Stimulated activated CD4-positive, alpha-beta T cell treated with anti-CD3 and anti-CD28 coated beads, TNF-alpha, amount 100 ng/mL, for 24 hours (primary cell): ENCODE data around the gene BCL2L15.
A peak's percentile ranks its signal among the peaks of the same experiment; 100 is the strongest.

Experiments used
- DNase-seq, 3 experiments: peaks; one replicate each; pipeline ENCODE4 v3.0.0-alpha.2; 2020; ENCODE audit warnings: low read depth in 3 of 3

BCL2L15 gene

DNA sequence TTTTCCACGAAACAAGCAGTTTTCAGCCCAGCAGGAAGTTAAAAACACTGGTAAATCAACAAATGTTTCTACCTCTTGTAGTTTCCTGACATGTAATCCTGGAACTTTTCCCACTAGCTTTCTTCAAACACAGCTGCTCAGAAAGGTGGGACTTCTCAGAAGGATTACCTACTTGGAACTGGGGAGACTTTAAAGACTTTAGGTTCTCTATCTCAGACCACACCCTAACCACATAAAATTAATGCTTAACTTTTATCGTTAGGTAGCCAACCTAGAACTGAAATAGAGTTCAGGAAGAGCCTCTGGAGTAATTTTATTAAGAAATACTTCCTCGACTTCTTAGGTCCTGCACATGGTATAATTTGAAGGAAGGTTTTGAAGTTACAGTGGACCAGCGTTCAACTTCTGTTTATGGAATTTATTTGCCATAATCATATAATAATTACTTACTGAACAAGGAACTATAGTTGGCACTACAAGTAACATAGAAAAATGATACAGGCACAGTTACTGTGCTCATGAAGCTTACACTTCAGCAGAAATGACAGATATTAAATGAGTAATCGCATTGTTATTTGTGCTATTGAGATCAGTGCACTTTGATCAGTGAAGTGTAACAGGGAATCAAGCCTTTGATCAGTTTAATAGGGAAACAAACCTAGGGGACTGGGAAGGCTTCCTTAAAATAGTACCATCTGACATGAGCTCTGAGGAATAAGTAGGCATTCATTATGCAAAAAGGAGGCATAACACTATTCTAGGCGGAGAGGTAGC, at the start of gene BCL2L15:
Gene BCL2L15, minus strand, starts transcription at position 180 of the 774 bp plus-strand sequence. CDS start 206 bp downstream, outside the sequence.
- DNase-seq: no peak

DNA sequence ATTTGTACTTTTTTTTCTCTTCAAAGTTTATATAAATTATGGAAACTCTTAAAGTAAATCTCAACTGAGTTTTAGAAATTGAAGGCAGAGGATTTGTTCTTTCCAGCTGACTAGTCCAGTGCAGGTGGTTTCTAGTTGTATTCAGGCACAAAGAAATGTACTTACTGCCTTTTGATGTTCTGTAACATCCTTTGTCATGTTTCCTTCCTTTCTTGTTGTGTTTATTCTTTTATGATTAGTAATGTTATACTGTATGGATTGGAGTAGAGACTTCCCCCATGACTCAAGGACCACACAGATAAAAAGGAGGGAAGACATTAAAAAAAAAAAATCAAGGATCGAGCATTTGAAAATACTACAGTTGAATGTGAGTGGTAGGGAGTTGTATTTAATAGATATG, 49.8 kb upstream of the BCL2L15 start:
- DNase-seq: no peak

DNA sequence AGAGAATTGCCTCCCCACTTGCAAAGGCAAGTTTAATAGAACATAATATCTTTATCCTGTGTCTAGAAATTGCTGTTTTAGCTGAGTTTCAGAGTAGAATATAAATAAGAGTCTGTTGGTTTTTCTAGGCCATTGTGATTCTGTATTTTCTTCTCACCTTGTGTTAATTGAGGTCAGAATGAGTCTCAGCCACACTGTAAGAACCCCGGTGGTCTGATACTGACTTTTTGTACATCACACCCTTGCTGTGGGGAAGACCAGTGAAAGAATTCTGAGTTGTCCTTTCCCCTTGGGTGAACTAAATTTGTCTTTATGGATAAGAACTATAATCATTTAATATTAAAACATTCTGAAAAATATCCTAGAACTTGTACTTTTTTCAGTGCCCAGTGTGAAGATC, 48.6 kb upstream of the BCL2L15 start:
- DNase-seq: no peak

DNA sequence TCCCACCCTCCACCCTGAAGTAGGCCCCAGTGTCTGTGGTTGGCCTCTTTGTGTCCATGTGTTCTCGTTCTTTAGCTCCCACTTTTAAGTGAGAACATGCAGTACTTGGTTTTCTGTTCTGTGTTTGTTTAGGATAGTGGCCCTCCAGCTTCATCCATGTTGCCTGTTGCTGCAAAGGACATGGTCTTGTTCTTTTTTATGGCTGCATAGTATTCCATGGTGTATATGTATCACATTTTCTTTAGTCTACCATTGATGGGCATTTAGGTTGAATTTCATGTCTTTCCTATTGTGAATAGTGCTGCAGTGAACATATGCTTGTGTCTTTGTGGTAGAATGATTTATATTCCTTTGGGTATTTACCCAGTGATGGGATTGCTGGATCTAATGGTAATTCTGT, 47.8 kb upstream of the BCL2L15 start:
- DNase-seq: no peak

DNA sequence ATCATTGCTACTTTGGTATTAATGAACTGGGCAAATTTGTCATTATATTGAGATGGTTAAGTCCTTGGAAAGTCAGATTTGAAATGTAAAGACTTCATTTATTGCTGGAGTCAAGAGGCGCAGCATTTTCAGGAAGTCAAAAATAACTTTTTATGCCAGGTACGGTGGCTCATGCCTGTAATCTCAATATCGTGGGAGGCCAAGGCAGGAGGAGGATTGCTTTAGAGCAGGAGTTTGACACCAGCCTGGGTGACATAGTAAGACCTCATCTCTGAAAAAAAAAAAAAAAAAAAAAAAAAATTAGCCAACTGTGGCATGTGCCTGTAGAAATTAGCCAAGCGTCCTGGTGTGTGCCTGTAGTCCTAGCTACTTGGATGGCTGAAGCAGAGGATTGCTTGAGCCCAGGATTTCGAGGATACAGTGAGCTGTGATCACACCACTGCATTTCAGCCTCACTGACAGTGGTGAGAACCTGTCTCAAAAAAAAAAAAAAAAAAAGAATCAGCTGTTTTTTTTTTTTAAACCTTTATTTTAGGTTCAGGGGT, 47.2 kb upstream of the BCL2L15 start:
- no peak for DNase-seq

DNA sequence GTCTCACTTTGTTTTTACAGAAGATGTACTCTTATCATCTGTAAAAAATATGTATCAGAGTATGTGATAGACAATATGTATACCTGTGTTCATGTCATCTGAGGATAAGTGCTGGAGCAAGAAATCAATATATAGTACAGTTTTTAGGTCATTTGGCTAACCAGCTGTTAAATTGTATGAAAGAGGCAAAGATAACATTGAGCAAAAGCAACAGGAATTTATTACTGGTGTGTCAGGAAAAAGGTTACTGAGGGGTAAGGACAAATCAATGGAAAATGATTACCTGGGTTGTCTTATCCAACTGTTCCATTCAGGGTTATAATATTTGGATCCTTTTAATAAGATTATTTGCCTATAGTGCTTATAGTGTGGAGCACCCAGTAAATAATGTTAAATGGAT, 46.6 kb upstream of the BCL2L15 start:
- no peak for DNase-seq

DNA sequence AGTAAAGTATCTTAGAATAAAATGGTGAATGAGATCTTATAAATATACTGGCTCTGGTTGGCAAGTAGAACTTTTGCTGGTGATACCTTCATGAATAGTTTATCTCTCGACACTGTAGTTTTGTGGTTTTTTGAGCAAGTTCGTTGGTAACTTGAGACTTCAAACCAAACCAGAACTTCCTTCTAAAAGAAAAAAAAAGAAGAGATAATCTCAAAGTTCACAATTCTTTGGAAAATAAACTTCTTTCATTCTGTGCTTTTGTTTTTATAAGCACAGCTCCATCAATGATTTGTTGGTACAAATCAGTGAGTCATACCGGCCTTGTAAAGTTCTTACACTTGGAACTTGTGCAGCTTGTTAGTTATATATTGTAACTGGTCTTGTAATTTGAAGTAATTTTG, 44.1 kb upstream of the BCL2L15 start:
- DNase-seq: no peak

DNA sequence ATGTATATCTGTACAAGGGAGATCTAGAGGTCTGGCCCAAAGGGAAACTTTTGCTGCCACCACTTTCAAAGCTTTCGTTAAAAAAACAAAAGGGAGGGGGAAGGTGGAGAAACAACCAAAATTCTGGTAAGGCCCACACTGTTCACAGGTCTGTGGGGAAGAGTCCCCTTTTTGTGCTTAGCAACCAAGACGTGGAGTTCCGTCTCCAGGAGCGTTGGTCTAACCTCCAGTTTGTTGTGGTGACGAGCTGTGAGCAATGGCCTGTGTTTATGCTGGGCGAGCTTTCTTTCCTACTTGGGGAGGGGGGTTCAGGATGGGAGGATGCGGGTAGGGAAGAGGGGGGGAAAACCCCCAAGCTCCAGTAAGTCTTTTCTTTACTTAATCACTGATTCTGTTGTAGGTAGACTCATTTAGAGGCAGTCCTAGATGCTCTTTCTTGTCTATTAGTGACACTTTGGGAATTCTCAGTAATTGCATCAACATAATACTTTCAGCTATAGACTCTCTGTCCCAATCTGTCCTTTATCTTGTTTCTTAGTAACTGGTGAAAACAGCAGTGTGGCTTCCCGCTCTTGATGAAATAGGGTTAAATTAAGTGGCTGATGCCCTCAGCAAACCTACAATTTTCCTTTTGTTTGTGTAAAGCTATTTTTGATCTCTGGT, 43.2 kb upstream of the BCL2L15 start:
- DNase-seq: peak; percentile 25 to 60 (median 45)

DNA sequence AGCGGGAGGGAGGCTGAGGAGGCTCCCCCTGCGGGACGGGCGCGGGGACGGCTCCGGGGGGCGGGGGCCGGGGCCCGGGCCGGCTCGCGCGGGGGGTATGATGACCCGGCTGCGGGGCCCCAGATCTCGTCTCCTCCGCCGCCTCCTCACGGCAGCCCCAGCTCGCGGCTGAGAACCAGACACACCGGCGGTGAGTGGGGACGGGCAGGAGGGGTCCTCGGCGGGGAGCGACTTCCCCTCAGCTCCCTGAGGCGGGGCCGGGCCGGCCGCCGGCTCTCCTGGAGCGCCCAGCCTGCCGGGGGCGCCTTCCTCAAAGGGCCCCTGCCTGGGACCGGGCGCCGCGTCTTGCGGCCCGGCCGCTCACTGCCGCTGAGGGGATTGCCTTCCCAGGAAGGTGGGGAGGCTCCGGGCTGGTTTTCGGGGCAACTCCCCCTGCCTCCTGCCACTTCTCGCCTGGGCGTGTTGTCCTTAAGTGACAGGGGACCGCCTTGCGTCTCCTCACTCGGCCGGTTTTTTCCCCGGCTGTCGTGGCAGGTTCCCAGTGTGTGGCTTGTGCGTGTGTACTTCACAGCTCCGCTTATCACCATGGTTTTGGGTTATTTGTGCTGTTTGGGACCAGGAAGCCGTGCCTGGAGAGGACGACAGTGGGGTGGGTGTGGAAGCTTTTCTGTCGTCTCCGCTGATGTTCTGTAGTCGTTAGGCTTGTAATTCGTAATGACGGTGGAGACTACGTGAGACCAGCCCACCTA, 42.5 kb upstream of the BCL2L15 start:
- peak; percentile 26 to 51 (median 38) for DNase-seq

DNA sequence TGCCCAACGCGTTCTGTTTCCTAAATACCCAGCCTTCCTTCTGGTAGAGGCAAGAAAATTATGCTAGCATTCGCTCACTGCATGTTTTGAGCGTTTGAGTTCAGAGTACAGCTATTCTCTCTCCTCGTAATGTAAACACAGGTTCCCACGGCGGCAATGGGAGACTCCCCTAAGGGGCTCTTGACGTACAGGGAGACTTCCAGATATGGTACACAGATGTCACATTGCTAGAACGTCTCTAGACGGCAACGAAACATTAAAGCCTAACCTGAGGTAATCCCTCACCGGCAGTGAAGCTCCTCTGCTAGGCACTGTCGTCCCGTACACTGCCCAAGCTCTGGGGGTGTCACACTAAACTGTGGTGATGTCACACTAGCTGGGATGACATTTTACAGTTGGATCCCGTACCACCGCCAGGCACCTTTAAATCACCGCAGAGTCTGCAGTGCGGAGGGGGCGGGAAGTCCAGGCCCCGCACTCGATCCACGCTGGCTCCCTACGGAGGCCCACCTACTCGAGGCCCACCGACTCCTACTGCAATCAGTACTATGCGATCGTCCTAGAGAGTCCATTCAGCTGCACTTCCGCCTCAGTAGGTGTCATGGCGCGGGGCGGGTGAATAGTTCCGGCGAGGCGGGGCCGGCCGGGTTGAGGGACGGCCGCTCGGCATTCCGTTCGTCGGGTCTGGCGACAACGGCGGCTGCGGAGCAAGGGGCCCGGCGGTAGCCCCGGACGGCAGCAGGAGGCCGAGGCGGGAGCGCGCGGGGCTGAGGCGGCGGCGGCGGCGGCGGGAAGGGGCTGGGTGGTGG, 41.8 kb upstream of the BCL2L15 start, which contains the start of gene HIPK1:
Gene HIPK1, plus strand, starts transcription at position 384 of the 809 bp plus-strand sequence.
- peak; percentile 84 to 91 (median 85) for DNase-seq

DNA sequence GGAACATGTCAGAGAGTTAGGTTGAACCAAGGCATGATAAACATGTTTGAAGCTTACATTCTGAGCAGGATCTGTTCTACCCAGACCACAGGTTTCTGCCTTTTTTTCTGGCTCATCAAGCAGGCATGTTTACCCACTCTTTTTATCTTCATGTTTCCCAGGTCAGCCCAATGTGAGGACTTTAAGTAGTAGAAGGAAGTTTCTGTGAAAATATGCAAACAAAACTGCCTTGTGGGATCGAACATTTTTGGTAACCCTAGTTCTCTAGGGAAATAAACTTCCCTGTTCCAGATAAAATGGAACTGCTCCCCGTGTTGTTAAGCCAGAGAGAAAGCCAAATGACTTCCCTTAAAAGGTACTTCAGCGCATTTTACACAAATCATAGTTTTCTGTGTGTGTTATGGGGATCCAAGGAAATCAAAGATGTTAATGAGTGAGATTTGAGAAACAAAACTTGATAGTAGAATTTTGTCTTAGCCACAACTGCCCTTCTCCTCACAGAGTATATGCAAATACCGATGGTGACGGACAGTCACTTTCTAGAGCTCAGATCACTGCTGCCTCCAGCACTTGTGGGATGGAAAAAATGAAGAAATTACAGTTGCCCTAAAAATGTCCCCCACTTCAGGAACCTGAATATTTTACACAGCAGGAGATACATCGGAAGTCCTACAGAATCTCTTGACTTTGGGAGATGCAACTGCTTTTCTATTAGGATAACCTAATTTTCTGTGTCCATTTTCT, 41.0 kb upstream of the BCL2L15 start:
- no peak for DNase-seq

DNA sequence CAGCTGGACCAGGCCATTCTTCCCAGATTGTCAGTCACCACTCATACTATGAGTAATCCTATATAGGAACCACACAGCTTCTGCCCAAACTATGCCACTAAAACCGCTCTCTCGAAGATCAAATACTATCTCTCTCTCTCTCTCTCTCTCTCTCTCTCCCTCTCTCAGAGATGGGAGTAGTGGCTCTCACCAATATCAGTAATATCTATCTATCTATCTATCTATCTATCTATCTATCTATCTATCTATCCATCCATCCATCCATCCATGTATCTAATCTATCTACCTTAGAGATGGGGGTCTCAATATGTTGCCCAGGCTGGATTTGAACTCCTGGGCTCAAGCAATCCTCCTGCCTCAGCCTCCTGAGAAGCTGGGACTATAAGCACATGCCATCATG, 37.1 kb upstream of the BCL2L15 start:
- no peak for DNase-seq

DNA sequence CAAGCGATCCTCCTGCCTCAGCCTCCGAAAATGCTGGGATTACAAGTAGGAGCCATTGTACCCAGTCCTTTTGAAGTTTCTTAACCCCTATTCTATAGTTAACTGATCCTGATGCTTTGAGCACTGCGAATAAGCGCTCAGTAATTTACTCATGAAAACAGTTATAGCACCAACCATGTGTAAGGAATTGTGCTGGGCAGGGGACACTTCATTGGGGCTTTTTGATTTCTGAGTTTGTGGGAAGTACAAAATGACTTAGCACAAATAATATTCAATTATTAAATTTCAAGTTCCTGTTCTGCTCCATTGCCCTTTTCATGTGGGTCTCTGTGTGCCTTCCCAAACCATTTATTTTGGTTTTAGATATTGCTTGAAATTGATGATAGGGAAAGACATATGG, 35.6 kb upstream of the BCL2L15 start:
- DNase-seq: no peak

DNA sequence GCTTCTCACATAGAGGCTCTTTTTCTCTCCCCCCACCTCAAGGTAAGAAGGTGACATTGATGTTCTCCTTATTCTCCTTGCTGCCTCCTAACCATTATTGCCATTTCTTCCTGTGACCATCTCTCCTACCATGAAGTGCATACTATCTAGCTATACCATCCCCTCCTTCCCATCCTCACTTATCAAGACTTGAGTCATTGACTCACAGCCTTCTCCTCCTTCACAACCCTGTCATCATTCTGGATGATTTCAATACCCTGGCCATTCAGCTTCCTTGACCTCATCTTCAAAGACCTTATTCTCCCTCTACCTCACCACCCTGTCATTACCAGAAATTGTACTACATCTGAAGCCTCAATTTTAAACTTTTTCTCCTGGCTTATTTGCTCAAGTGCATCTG, 30.9 kb upstream of the BCL2L15 start:
- DNase-seq: no peak

DNA sequence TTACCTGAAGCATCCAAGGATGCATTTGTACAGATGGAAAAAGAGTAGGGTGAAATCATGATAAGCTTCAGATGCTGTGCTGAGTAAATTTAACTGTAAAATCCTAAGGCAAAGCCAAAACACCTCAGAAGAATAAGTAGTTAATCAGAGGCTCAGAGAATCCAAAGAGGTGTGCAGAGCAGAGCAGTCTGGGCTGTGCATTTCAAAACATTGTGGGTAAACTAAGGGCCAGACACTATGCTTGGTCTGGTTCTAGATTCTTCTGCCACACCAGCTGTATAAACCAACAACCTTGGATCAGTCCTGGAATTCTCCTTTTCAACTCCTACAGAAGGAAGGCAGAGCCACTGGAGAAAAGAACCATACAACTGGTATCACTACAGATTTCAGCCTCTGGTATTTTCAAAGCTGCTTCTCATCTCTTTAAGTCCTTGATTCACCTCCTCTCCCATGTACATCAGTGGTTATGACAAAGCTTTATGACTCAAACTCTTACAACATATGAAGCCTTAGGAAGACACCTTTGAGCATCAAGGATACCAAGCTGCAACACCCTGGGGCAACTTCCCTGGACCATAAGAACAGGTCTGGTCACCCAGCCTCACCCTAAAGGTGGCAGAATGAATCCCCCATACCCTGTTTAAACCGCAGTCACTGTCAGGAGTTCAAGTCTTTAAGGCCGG, 30.2 kb upstream of the BCL2L15 start:
- DNase-seq: no peak

DNA sequence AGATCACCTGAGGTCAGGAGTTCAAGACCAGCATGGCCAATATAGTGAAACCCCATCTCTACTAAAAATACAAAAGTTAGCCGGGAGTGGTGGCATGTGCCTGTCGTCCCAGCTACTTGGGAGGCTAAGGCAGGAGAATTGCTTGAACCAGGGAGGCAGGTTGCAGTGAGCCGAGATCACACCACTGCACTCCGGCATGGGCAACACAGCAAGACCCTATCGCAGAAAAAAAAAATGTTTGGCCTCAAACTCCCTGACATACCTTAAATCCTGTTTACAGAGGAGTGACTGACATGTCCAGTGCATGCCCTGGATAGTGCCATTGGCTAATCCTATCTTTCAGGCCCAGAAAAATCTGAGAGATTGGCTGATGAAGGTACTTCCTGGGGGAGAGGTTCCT, 29.6 kb upstream of the BCL2L15 start:
- no peak for DNase-seq

DNA sequence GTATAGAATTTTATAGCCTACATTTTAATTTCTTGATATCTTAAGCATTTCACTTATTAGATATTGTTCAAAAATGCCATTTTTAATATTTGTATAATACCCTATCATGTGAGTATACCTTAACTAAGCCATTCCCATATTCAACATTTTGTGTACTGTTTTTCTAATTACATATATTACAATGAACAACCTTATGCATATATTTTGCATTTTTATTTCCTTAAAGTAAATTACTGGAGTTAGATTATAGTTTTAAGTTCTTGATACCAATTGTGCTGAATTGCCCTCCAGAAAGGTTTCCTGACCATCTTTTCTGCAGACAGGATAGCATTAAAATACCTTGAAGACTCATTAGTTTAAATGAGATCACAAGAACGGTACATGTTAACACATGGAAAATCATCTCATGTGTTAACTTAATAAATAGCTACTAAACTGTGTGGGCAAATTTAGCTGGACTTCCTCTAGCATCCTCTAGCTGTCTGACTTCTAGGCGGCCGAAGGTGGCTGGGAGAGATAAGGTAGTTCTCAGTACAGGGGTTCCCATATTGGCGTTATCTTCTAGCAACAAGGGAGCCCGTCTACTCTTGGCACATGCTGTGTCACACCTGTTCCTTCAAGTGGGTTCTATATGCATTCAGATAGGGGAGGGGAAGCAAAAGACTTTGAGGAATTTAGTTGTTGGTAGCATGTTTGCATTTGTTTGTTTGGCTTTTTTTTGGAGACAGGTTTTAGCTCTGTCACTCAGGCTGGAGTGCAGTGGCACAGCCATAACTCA, 26.7 kb upstream of the BCL2L15 start:
- no peak for DNase-seq

DNA sequence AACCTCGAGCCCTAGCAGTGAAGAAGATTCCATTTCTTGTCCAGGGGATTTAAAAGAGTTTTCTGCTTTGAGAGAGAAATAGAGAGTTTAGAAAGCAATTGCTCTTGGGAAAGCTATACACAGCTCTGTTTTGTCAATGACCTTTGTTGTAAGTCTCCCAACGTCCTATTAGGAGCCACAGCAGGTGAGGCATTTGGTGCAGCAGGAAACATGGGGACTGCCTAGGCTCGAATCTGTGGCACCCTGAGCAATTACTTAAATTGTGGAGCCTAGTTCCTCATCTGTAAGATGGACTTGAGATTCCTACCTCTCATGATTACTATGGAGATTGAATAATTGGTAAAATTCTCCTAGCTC, 25.9 kb upstream of the BCL2L15 start:
- DNase-seq: no peak

DNA sequence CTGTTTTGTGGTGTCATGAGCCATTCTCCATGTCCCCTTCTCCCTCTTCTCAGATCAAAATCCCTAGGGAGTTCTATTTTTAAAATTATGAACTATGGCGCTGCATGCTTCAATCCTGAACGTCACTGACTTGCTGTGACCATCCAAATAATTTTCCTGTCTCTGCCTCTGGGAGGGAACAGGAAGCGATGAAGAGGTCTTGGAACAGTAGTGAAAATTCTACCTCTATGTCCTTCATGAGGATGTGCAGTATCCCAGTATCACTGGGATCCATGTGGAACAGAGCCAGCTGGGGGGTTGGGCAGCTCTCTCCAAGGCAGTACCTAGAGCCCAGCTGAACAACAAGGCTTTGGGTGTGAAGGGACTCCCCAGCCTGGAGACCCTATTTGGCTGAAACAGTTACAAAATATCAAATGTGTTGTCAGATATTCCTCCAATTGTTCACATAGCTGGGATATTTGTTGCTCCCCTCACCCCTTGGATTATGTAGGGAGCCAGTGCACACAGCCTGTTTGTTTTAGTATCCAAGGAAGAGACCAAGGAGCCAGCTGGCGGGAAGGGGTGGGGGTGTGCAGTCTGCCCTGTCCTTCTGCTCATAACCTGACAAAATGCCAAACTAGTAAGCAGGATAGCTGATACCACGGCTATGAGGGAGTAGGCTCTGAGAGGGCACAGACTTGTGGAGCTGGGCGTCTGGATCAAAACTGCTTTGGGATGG, 25.4 kb upstream of the BCL2L15 start:
- no peak for DNase-seq
